Measurements from ENCODE around the gene OR52I2. TPM values are rescaled to one million over a fixed set of nuclear protein-coding genes. Genes with fewer than 3 reads are reported as not detected.

Gene OR52I2
- total RNA-seq, 1 experiment from 2014 or later: not detected

DNA sequence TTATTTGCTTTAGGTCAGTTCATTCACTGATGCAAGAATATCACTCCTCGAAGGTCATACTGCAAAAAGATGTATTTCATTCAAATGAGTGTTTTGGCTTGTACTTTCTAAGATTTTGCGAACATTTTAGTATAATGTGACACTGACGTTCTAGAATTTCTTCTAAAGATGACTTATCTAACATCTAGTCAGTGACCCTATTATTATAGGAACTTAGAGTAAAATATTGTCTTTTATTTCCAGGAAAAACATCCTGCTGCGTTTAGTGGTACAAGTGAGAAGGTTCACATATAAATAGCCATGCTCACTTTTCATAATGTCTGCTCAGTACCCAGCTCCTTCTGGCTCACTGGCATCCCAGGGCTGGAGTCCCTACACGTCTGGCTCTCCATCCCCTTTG, 36.7 kb upstream of the OR52I2 start, which contains the start of gene OR52M1:
Gene OR52M1, plus strand, starts transcription at position 301 of the 400 bp plus-strand sequence. Its CDS starts 0 bp downstream, at position 301.
- TF ChIP-seq, protein P1, sequence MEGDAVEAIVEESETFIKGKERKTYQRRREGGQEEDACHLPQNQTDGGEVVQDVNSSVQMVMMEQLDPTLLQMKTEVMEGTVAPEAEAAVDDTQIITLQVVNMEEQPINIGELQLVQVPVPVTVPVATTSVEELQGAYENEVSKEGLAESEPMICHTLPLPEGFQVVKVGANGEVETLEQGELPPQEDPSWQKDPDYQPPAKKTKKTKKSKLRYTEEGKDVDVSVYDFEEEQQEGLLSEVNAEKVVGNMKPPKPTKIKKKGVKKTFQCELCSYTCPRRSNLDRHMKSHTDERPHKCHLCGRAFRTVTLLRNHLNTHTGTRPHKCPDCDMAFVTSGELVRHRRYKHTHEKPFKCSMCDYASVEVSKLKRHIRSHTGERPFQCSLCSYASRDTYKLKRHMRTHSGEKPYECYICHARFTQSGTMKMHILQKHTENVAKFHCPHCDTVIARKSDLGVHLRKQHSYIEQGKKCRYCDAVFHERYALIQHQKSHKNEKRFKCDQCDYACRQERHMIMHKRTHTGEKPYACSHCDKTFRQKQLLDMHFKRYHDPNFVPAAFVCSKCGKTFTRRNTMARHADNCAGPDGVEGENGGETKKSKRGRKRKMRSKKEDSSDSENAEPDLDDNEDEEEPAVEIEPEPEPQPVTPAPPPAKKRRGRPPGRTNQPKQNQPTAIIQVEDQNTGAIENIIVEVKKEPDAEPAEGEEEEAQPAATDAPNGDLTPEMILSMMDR (IDR thresholded peaks at IDR 0.05; ENCODE audit: unreplicated experiment): no peak
- Mint-ChIP-seq H3K27me3 (ENCODE audit: unreplicated experiment) (peaks cover 21% of the 10 kb centered on the region), H3K27ac (ENCODE audit: unreplicated experiment) (no peak within 1 kb of the TSS), H3K9me3 (ENCODE audit: low read depth, unreplicated experiment) (no peaks in the 10 kb centered on the region), H3K36me3 (ENCODE audit: insufficient read depth, unreplicated experiment) (no peaks in the 10 kb centered on the region), H3K4me3 (ENCODE audit: low read depth, unreplicated experiment) (no peak within 1 kb of the TSS), H3K4me1 (ENCODE audit: low read depth, unreplicated experiment) (peaks cover 8% of the 10 kb centered on the region)
- no peak for DNase-seq
- intact Hi-C loops (cut with micrococcal nuclease; ENCODE audit: unreplicated experiment): no loop called here
- BruUV-seq (replicated peaks): no TSS peak
- CTCF ChIA-PET: no interaction called here

DNA sequence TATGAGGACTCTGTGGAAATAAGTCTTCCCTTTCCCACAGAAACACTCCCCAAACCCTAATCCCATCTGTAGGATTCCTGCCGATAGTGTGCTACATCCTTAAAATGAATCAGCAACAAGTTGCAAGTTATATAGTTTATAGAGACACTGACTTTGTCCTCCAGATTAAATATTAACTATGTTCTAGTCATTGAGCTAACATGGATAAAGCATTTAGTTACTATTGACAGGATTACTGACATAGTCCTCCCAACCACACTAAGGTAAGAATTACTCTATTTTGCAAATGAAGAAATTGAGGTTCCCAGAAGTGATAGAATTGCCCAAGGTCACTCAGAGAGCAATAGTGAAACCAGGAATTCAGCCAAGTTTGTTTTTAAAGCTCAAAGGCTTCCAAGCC, 34.7 kb upstream of the OR52I2 start:
- no peaks in the 10 kb centered on the region for H3K36me3 Mint-ChIP-seq (ENCODE audit: insufficient read depth, unreplicated experiment)
- no TSS peak for BruUV-seq (replicated peaks)
- intact Hi-C loops (cut with micrococcal nuclease; ENCODE audit: unreplicated experiment): no loop called here
- CTCF ChIA-PET: interaction anchor here (0.8 kb wide), 1 partner anchor 360 kb away, joined by 3 read pairs; no protein-coding TSS in a partner anchor
- H3K4me1 Mint-ChIP-seq (ENCODE audit: low read depth, unreplicated experiment): peaks cover 8% of the 10 kb centered on the region
- H3K27ac Mint-ChIP-seq (ENCODE audit: unreplicated experiment): no peak overlapping the region
- no peak overlapping the region for H3K4me3 Mint-ChIP-seq (ENCODE audit: low read depth, unreplicated experiment)
- no peak for DNase-seq
- TF ChIP-seq, protein P1 (IDR thresholded peaks at IDR 0.05; ENCODE audit: unreplicated experiment): no peak
- H3K27me3 Mint-ChIP-seq (ENCODE audit: unreplicated experiment): peaks cover 32% of the 10 kb centered on the region
- H3K9me3 Mint-ChIP-seq (ENCODE audit: low read depth, unreplicated experiment): no peaks in the 10 kb centered on the region

DNA sequence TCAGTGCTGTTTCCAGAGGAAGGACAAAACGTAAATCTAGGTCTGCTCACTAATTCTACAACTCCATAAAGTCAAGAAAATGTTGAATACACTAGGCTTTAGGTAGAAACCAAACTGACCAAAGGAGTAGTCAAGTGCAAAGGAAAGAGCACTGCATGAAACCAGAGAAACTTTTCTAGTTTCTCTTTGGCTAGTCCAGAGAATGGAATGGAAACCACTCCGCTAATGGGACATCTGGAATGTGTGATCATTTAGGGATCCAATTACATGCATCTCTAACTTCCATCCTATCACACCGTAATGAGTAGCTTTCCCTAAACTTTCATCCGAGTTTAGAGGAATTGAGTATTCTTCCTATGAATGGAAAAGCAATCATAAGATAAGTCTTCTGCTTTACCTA, 34.1 kb upstream of the OR52I2 start:
- peaks cover 8% of the 10 kb centered on the region for H3K4me1 Mint-ChIP-seq (ENCODE audit: low read depth, unreplicated experiment)
- H3K27ac Mint-ChIP-seq (ENCODE audit: unreplicated experiment): no peak overlapping the region
- intact Hi-C loops (cut with micrococcal nuclease; ENCODE audit: unreplicated experiment): no loop called here
- TF ChIP-seq, protein P1 (IDR thresholded peaks at IDR 0.05; ENCODE audit: unreplicated experiment): no peak
- DNase-seq: no peak
- no TSS peak for BruUV-seq (replicated peaks)
- CTCF ChIA-PET: no interaction called here
- no peak overlapping the region for H3K4me3 Mint-ChIP-seq (ENCODE audit: low read depth, unreplicated experiment)
- H3K9me3 Mint-ChIP-seq (ENCODE audit: low read depth, unreplicated experiment): no peaks in the 10 kb centered on the region
- peaks cover 32% of the 10 kb centered on the region for H3K27me3 Mint-ChIP-seq (ENCODE audit: unreplicated experiment)
- H3K36me3 Mint-ChIP-seq (ENCODE audit: insufficient read depth, unreplicated experiment): no peaks in the 10 kb centered on the region

DNA sequence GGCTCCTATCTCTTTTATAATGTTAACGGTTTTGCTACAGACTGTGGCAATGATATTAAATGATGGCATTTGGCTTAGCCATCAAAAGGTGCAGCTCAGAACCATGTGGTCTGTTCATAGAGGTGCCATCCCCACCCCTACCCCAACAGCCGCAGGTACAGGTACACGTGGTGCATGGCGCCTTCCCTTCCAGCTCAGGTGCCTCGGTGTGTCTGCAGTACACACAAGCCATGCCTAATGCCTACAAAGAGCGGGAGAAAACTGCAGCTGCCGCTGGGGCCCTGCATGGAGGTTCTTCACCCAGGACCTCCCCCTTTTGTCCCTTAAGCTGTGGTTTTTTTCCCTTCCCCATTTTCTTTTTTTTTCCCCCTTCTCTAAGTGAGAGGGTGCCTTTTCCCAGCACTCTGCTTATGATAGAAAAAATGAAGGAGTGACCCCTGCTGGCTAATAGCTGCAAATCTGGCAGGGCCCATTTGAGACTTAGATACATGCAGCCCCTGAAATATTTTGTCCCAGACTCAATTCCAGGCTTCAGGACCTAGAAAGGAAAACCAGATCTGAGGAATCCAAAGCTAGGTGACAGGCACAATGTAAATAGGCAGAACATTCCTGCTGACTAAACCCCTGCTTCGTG, 30.1 kb upstream of the OR52I2 start:
- CTCF ChIA-PET: interaction anchor here (0.6 to 1.3 kb wide), 3 partner anchors 364 to 393 kb away, joined by 3 to 11 read pairs (median 4); no protein-coding TSS in a partner anchor
- no peak overlapping the region for H3K4me3 Mint-ChIP-seq (ENCODE audit: low read depth, unreplicated experiment)
- TF ChIP-seq, protein P1 (IDR thresholded peaks at IDR 0.05; ENCODE audit: unreplicated experiment): peak; percentile 54
- H3K9me3 Mint-ChIP-seq (ENCODE audit: low read depth, unreplicated experiment): no peaks in the 10 kb centered on the region
- BruUV-seq (replicated peaks): no TSS peak
- DNase-seq: peak; percentile 8
- peaks cover 64% of the 10 kb centered on the region for H3K27me3 Mint-ChIP-seq (ENCODE audit: unreplicated experiment)
- no peak overlapping the region for H3K27ac Mint-ChIP-seq (ENCODE audit: unreplicated experiment)
- intact Hi-C loops (cut with micrococcal nuclease; ENCODE audit: unreplicated experiment): no loop called here
- H3K4me1 Mint-ChIP-seq (ENCODE audit: low read depth, unreplicated experiment): peaks cover 8% of the 10 kb centered on the region
- H3K36me3 Mint-ChIP-seq (ENCODE audit: insufficient read depth, unreplicated experiment): no peaks in the 10 kb centered on the region

All from Calu3 (cell line).